ENCODE data around the gene VPS54.

Gene VPS54

GRCh38 chr2:64056021-64056420, 36.8 kb upstream of the VPS54 start:
- H3K27me3 ChIP-seq (ENCODE audit: insufficient read depth, insufficient read length) = no peaks in the 10 kb centered on the region
- TF ChIP-seq YY1 (IDR thresholded peaks at IDR 0.05; ENCODE audit: insufficient read depth, insufficient read length) (no peak), ZNF274 (IDR thresholded peaks at IDR 0.05; ENCODE audit: low read depth, low read length) (no peak), SUZ12 (IDR thresholded peaks at IDR 0.05; ENCODE audit: extremely low read depth, insufficient read depth, insufficient read length) (no peak)

DNA sequence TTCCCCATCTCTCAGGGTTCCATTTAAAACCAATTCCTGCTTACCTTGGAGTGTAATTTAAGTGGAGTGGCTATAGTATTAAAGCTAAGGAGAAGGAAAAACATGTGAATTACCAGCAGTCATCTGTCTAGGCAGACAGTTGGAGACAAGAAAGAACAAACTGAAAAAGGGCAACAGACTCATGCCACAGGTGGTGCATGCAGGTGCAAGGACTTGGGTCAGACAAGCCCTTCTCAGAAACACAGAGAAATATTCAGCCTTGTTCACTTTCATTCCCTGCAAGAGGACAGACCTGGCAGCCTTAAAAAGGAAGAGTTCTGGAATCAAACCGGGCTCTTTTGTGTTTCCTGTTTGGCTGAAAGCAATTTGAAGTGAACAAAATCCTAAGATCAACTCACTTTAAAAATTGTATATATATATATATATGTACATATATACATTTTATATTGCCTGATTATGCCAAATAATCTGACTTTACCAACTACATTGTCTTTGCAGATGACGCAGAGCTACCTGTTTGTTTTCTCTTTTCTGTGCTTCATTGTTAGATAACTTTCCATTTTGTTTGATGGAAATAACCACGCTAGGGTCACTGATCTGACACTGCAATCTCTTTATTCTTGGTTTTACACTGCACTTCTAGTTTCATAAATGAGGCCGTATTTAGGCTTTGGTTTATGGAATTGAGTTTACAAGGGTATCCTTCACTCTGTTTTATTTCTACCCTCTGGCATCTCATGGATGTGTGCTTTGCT, 35.1 kb upstream of the VPS54 start:
- no peak for DNase-seq (ENCODE audit: low read depth, low spot score)

More at GRCh38 chr2:64056021-64056420, 36.8 kb upstream of the VPS54 start:
- no peak overlapping the region for H3K4me3 ChIP-seq (ENCODE audit: insufficient read length, low read depth)
- H3K4me1 ChIP-seq (ENCODE audit: insufficient read depth, insufficient read length) = no peaks in the 10 kb centered on the region
- no peaks in the 10 kb centered on the region for H3K9me3 ChIP-seq (ENCODE audit: insufficient read depth, low read length)
- no peaks in the 10 kb centered on the region for H3K36me3 ChIP-seq (ENCODE audit: insufficient read depth, insufficient read length, low read length)
- no peak overlapping the region for H3K9ac ChIP-seq (ENCODE audit: insufficient read length, low read depth)
- DNase-seq (ENCODE audit: low read depth, low spot score) = no peak

GRCh38 chr2:64052463-64053241, 33.4 kb upstream of the VPS54 start:
- no peak overlapping the region for H3K4me3 ChIP-seq (ENCODE audit: insufficient read length, low read depth)
- H3K36me3 ChIP-seq (ENCODE audit: insufficient read depth, insufficient read length, low read length) = no peaks in the 10 kb centered on the region
- no peaks in the 10 kb centered on the region for H3K27me3 ChIP-seq (ENCODE audit: insufficient read depth, insufficient read length)
- TF ChIP-seq ZNF274 (IDR thresholded peaks at IDR 0.05; ENCODE audit: low read depth, low read length) (no peak), YY1 (IDR thresholded peaks at IDR 0.05; ENCODE audit: insufficient read depth, insufficient read length) (no peak), SUZ12 (IDR thresholded peaks at IDR 0.05; ENCODE audit: extremely low read depth, insufficient read depth, insufficient read length) (no peak)
- H3K9ac ChIP-seq (ENCODE audit: insufficient read length, low read depth) = no peak overlapping the region
- H3K9me3 ChIP-seq (ENCODE audit: insufficient read depth, low read length) = no peaks in the 10 kb centered on the region
- H3K4me1 ChIP-seq (ENCODE audit: insufficient read depth, insufficient read length) = peaks cover 3% of the 10 kb centered on the region
- DNase-seq (ENCODE audit: low read depth, low spot score) = no peak

More for the DNA sequence above, 35.1 kb upstream of the VPS54 start:
- no peak overlapping the region for H3K9ac ChIP-seq (ENCODE audit: insufficient read length, low read depth)
- no peaks in the 10 kb centered on the region for H3K36me3 ChIP-seq (ENCODE audit: insufficient read depth, insufficient read length, low read length)
- no peaks in the 10 kb centered on the region for H3K9me3 ChIP-seq (ENCODE audit: insufficient read depth, low read length)
- TF ChIP-seq YY1 (IDR thresholded peaks at IDR 0.05; ENCODE audit: insufficient read depth, insufficient read length) = no peak
- no peak for TF ChIP-seq ZNF274 (IDR thresholded peaks at IDR 0.05; ENCODE audit: low read depth, low read length)
- no peak for TF ChIP-seq SUZ12 (IDR thresholded peaks at IDR 0.05; ENCODE audit: extremely low read depth, insufficient read depth, insufficient read length)
- H3K4me3 ChIP-seq (ENCODE audit: insufficient read length, low read depth) = no peak overlapping the region
- no peaks in the 10 kb centered on the region for H3K27me3 ChIP-seq (ENCODE audit: insufficient read depth, insufficient read length)
- peaks cover 3% of the 10 kb centered on the region for H3K4me1 ChIP-seq (ENCODE audit: insufficient read depth, insufficient read length)

GRCh38 chr2:64049633-64050220, 30.5 kb upstream of the VPS54 start:
- Histone ChIP-seq H3K27me3 (ENCODE audit: insufficient read depth, insufficient read length) (no peaks in the 10 kb centered on the region), H3K4me1 (ENCODE audit: insufficient read depth, insufficient read length) (peaks cover 3% of the 10 kb centered on the region), H3K4me3 (ENCODE audit: insufficient read length, low read depth) (no peak overlapping the region), H3K9me3 (ENCODE audit: insufficient read depth, low read length) (no peaks in the 10 kb centered on the region), H3K9ac (ENCODE audit: insufficient read length, low read depth) (no peak overlapping the region), H3K36me3 (ENCODE audit: insufficient read depth, insufficient read length, low read length) (no peaks in the 10 kb centered on the region)
- peak; percentile 44 for DNase-seq (ENCODE audit: low read depth, low spot score)
- TF ChIP-seq SUZ12 (IDR thresholded peaks at IDR 0.05; ENCODE audit: extremely low read depth, insufficient read depth, insufficient read length) (no peak), YY1 (IDR thresholded peaks at IDR 0.05; ENCODE audit: insufficient read depth, insufficient read length) (no peak), ZNF274 (IDR thresholded peaks at IDR 0.05; ENCODE audit: low read depth, low read length) (no peak)

DNA sequence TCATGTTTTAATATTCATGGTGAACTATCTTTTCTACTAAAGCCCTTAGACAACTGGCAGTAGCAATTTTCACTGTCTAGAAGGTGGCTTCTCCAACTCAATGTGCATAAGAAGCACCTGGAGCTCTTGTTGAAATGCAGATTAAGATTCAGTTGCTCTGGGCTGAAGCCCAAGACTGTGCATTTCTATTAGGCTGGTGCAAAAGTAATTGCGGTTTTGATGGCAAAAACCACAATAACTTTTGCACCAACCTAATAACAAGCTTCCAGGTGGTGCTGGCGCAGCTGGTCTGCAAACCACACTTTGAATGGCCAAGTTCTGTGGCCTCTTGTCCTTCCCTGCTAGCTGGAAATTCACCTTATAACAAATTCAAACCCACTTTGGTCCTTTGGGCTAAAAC, 26.7 kb upstream of the VPS54 start:
- Histone ChIP-seq H3K27me3 (ENCODE audit: insufficient read depth, insufficient read length) (no peaks in the 10 kb centered on the region), H3K36me3 (ENCODE audit: insufficient read depth, insufficient read length, low read length) (no peaks in the 10 kb centered on the region), H3K9ac (ENCODE audit: insufficient read length, low read depth) (no peak overlapping the region), H3K4me3 (ENCODE audit: insufficient read length, low read depth) (no peak overlapping the region), H3K4me1 (ENCODE audit: insufficient read depth, insufficient read length) (peaks cover 3% of the 10 kb centered on the region), H3K9me3 (ENCODE audit: insufficient read depth, low read length) (peaks cover 6% of the 10 kb centered on the region; the same call in 1 of the 2 replicates)
- DNase-seq (ENCODE audit: low read depth, low spot score) = no peak
- TF ChIP-seq SUZ12 (IDR thresholded peaks at IDR 0.05; ENCODE audit: extremely low read depth, insufficient read depth, insufficient read length) (no peak), YY1 (IDR thresholded peaks at IDR 0.05; ENCODE audit: insufficient read depth, insufficient read length) (no peak), ZNF274 (IDR thresholded peaks at IDR 0.05; ENCODE audit: low read depth, low read length) (no peak)

DNA sequence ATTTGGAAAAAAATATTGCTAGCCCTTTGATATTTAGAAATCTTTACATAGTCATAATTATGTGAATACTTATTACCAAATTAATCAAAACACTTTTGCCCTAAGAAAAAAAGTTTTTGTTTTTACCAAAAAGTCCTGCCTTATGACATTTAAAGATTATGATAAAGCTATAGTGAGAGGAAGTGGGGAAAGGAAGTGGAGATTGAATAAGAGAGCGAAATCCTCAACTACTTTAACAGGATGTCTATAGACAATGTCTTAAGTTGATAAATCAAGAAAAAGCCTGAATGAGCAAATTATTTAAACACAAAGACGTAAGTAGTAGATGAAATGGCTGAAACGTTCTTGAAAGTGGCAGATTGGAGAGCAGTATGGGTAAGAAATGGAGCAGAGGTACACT, 20.9 kb upstream of the VPS54 start:
- no peak for DNase-seq (ENCODE audit: low read depth, low spot score)
- H3K4me1 ChIP-seq (ENCODE audit: insufficient read depth, insufficient read length) = no peaks in the 10 kb centered on the region
- no peak overlapping the region for H3K4me3 ChIP-seq (ENCODE audit: insufficient read length, low read depth)
- TF ChIP-seq YY1 (IDR thresholded peaks at IDR 0.05; ENCODE audit: insufficient read depth, insufficient read length) (no peak), ZNF274 (IDR thresholded peaks at IDR 0.05; ENCODE audit: low read depth, low read length) (no peak), SUZ12 (IDR thresholded peaks at IDR 0.05; ENCODE audit: extremely low read depth, insufficient read depth, insufficient read length) (no peak)
- peaks cover 6% of the 10 kb centered on the region; the same call in 1 of the 2 replicates for H3K9me3 ChIP-seq (ENCODE audit: insufficient read depth, low read length)
- H3K27me3 ChIP-seq (ENCODE audit: insufficient read depth, insufficient read length) = no peaks in the 10 kb centered on the region
- no peaks in the 10 kb centered on the region for H3K36me3 ChIP-seq (ENCODE audit: insufficient read depth, insufficient read length, low read length)
- H3K9ac ChIP-seq (ENCODE audit: insufficient read length, low read depth) = no peak overlapping the region
